Right lobe of liver (tissue), 6 donors: ENCODE data around the gene PRKAG2. TPM values are rescaled to one million over a fixed set of nuclear protein-coding genes. Genes with fewer than 3 reads are reported as not detected.

Source experiments
- ATAC-seq, 4 donors: fragments of 200-7000 bp; cut with Tn5 transposase; one replicate each; pipeline ENCODE4 v1.9.1; 2020; ENCODE audit warnings: mild to moderate bottlenecking in 4 of 4, moderate library complexity in 4 of 4
- DNase-seq, 3 donors: peaks; one replicate each; pipeline ENCODE4 v3.0.0-alpha.2; 2020
- H3K27ac ChIP-seq, 3 donors: fragments of 200-600 bp; one replicate each; pipeline ENCODE4 v1.8.0; 2022
- H3K27me3 ChIP-seq, 2 donors: fragments of 200-600 bp; one replicate each; pipeline ENCODE4 v1.8.0; 2022
- H3K36me3 ChIP-seq, 4 donors: fragments of 200-600 bp; sonication (generic) in 1 of 4; one replicate each; pipeline versions ENCODE4 v1.5.1 to v1.8.0; 2017 to 2022; ENCODE audit warnings: control low read depth in 1 of 4
- H3K4me1 ChIP-seq, 4 donors: fragments of 200-600 bp; sonication (generic) in 1 of 4; one replicate each; pipeline versions ENCODE4 v1.5.1 to v1.8.0; 2017 to 2022; ENCODE audit warnings: control low read depth in 1 of 4
- H3K4me3 ChIP-seq, 3 donors: fragments of 200-600 bp; one replicate each; pipeline ENCODE4 v1.8.0; 2022
- H3K9me3 ChIP-seq, 4 donors: fragments of 200-600 bp; sonication (generic) in 1 of 4; one replicate each; pipeline versions ENCODE4 v1.5.1 to v1.8.0; 2017 to 2022; ENCODE audit warnings: control low read depth in 1 of 4
- POLR2A ChIP-seq: fragments of 450-650 bp; IDR thresholded peaks from one replicate; pipeline ENCODE4 v1.6.1; 2017; ENCODE audit warnings: antibody characterized with exemption, mild to moderate bottlenecking
- WGBS: methylation state at CpG from one replicate; pipeline ENCODE4 v1.1.6; 2018; ENCODE audit warnings: low coverage, low lambda C conversion rate; ENCODE audit not compliant: insufficient coverage; ENCODE audit errors: missing lambda C conversion rate; 5-methylcytosine and 5-hydroxymethylcytosine counted together
- intact Hi-C, 2 donors: fragments of 100-400 bp; cut with DNase I; formaldehyde crosslinking; loops; one replicate each; pipeline versions ENCODE4 v1.11.2 to v1.14.1; 2022
- total RNA-seq, 6 experiments: library from RNA; depleted of rRNA in 2 of 6; stranded (reverse); fragments of >200 nt in 2 of 6; fragmentation: NEBNext Ultra II Directional in 3 of 6; extraction: Animal tissue kit (Norgen Biotek cat#: 25700) in 3 of 6; gene quantifications; one replicate each; pipeline versions ENCODE4 v1.1.0 to v1.2.4, GENCODE V29; 2016 to 2023
- TF ChIP-seq, protein P1 (sequence below), 4 donors: fragments of 200-600 bp in 3 of 4; fragments of 450-650 bp in 1 of 4; IDR thresholded peaks; one replicate each; pipeline versions ENCODE4 v1.5.1 to v1.8.0; 2016 to 2022; ENCODE audit warnings: antibody characterized with exemption in 4 of 4, mild to moderate bottlenecking in 2 of 4
- donor health status: DM: no; HTN: yes; CAD: no.
- donor health status: DM: no; HTN: no; CAD: no.
- donor health status: DM: no; HTN: no; CAD: no.
- donor health status: DM: no; HTN: yes; CAD: no.
- donor health status: DM: no; HTN: yes; CAD: no.

Gene PRKAG2
- total RNA-seq, 6 experiments from 2014 or later: 20.6 to 63.6 (median 29.5) TPM

DNA sequence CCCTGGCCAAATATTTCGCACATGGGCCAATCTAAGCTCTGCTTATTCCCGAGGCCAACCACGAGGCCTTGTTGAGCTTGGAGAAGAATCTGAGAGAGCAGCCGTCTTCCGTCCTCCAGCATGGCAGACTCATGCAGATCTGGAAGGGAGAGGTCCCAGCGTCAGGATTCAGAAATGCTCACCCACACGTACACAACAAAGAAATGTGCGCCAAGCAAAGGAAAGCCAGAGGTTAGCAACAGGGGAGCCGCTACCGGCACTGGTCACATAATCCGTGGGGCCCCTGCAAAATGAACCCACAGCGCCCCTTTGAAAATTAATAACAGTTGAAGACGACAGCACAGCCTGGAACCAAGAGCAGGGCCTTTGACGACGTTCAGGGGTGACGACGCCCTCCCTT is 25.4 kb upstream of the PRKAG2 start:
- H3K4me3 ChIP-seq: no peak overlapping the region
- H3K9me3 ChIP-seq: no peaks in the 10 kb centered on the region
- H3K36me3 ChIP-seq: no peaks in the 10 kb centered on the region
- intact Hi-C loops: no loop called here
- 84% methylated on average over 13 of the region's 17 CpGs for WGBS
- DNase-seq (no peak), ATAC-seq (no peak)
- no peaks in the 10 kb centered on the region for H3K27me3 ChIP-seq
- H3K4me1 ChIP-seq: no peaks in the 10 kb centered on the region
- H3K27ac ChIP-seq: no peak overlapping the region
- TF ChIP-seq, protein P1, sequence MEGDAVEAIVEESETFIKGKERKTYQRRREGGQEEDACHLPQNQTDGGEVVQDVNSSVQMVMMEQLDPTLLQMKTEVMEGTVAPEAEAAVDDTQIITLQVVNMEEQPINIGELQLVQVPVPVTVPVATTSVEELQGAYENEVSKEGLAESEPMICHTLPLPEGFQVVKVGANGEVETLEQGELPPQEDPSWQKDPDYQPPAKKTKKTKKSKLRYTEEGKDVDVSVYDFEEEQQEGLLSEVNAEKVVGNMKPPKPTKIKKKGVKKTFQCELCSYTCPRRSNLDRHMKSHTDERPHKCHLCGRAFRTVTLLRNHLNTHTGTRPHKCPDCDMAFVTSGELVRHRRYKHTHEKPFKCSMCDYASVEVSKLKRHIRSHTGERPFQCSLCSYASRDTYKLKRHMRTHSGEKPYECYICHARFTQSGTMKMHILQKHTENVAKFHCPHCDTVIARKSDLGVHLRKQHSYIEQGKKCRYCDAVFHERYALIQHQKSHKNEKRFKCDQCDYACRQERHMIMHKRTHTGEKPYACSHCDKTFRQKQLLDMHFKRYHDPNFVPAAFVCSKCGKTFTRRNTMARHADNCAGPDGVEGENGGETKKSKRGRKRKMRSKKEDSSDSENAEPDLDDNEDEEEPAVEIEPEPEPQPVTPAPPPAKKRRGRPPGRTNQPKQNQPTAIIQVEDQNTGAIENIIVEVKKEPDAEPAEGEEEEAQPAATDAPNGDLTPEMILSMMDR (IDR thresholded peaks at IDR 0.05): no peak
- no peak for TF ChIP-seq POLR2A

DNA sequence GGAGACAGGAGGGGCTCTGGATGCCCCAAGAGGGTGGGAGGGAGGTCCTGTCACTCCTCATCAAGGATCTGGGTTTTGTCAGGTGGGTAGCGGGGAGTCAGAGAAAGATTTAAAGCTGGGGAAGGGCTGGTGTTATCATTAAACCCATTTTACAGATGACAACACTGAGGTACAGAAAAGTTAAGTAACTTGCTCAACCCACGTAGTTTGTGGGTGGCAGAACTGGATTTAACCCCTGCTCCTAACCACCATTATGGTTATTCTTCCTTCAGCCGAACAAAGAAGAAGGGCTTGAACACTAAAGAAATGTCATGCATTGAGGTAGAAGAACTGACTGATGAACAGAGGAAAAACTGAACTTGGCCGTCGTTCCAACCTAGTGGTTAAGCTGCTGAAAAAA is 24.9 kb upstream of the PRKAG2 start:
- 70% methylated on average over 5 of the region's 5 CpGs for WGBS
- ATAC-seq: no peak
- Histone ChIP-seq H3K27ac (no peak overlapping the region), H3K27me3 (no peaks in the 10 kb centered on the region), H3K9me3 (no peaks in the 10 kb centered on the region), H3K36me3 (no peaks in the 10 kb centered on the region), H3K4me3 (no peak overlapping the region), H3K4me1 (no peaks in the 10 kb centered on the region)
- no peak for TF ChIP-seq POLR2A
- TF ChIP-seq, protein P1 (IDR thresholded peaks at IDR 0.05): no peak
- intact Hi-C loops: no loop called here
- DNase-seq: no peak

DNA sequence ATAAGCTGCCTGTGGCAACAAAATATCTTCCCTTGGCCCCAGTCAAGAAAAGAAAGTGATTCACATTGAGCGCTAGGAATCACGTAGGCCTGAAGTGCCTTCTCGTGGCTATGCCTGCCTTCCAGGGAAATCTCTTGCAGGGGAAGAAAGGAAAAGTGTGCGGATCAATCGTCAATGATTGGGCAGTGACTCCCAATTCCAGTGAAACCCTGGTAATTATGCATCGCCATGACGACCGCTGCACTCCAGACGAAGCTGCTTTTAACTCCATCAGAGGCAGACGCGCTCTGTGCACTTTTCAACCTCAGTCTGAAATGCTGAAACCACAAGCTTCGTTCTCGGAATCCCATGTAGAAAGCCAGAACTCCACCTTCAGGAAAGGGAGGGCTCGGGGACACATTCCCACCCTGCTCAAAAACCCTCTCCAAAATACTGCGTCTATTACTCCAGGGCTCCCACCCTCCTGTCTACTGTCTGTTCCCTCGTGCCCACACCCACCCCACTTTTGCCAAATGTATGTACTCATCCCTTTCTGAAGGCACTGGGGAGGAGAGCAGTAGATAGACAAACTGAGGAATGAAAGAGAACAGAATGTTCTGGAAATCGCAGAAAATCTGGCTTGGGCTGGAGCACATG is 24.2 kb upstream of the PRKAG2 start:
- ATAC-seq (no peak), DNase-seq (no peak)
- Histone ChIP-seq H3K4me1 (no peaks in the 10 kb centered on the region), H3K27me3 (no peaks in the 10 kb centered on the region), H3K4me3 (no peak overlapping the region), H3K27ac (no peak overlapping the region), H3K36me3 (no peaks in the 10 kb centered on the region), H3K9me3 (no peaks in the 10 kb centered on the region)
- no peak for TF ChIP-seq POLR2A
- TF ChIP-seq, protein P1 (IDR thresholded peaks at IDR 0.05): no peak
- WGBS: 71% methylated on average over 11 of the region's 17 CpGs
- intact Hi-C loops: no loop called here

DNA sequence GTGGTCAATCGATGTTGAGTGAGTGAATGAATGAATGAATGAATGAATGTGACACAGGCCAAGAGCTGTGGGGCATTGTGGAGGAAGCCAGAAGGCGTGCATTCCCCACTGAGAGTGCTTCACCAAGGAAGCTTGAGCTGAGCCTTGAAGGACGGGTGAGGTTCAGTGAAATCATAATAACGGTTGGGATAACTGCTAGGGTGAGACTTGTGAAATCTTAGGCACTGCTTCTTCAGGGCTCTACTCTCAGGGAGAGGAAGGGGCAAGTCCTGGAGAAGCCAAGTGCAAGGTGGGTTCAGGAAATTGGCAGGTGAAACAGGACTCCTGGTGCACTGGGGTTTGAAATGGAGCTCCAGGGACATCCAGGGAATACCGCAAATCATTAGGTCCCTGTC is 23.7 kb upstream of the PRKAG2 start:
- WGBS: 0% methylated on average over 1 of the region's 5 CpGs

More for the DNA sequence above, 23.7 kb upstream of the PRKAG2 start:
- no peaks in the 10 kb centered on the region for H3K9me3 ChIP-seq
- ATAC-seq: no peak
- intact Hi-C loops: no loop called here
- H3K4me1 ChIP-seq: no peaks in the 10 kb centered on the region
- no peak for DNase-seq
- no peak overlapping the region for H3K4me3 ChIP-seq
- H3K27me3 ChIP-seq: no peaks in the 10 kb centered on the region
- no peak overlapping the region for H3K27ac ChIP-seq
- no peak for TF ChIP-seq POLR2A
- TF ChIP-seq, protein P1 (IDR thresholded peaks at IDR 0.05): no peak
- H3K36me3 ChIP-seq: no peaks in the 10 kb centered on the region
